PFSK-1 (cell line): ENCODE results near the gene RGS6.

Experiments
- FOXP2 ChIP-seq: optimal IDR thresholded peaks from 2 replicates; pipeline ENCODE3; 2011; ENCODE audit warnings: borderline replicate concordance, control low read depth, inconsistent platforms; ENCODE audit not compliant: insufficient read depth; ENCODE audit errors: extremely low read length, extremely low read depth
- POLR2AphosphoS5 ChIP-seq: IDR thresholded peaks from 2 replicates; pipeline ENCODE4 v1.6.1; 2012; ENCODE audit warnings: low read depth, mild to moderate bottlenecking, control low read depth, low read length, moderate library complexity
- SIN3A ChIP-seq: IDR thresholded peaks from 2 replicates; pipeline ENCODE4 v1.6.1; 2012; ENCODE audit warnings: mild to moderate bottlenecking, low read length, moderate library complexity, borderline replicate concordance; ENCODE audit not compliant: insufficient read depth
- TAF1 ChIP-seq: IDR thresholded peaks from 2 replicates; pipeline ENCODE4 v1.6.1; 2012; ENCODE audit warnings: low read length, control low read depth, borderline replicate concordance; ENCODE audit not compliant: insufficient read depth
- TF ChIP-seq, protein P1 (sequence below), 2 experiments: IDR thresholded peaks; 2 replicates each; pipeline versions ENCODE4 v1.6.1 to v1.8.0; 2011 to 2012; ENCODE audit warnings: low read depth in 2 of 2, low read length in 2 of 2, control low read depth in 1 of 2, inconsistent platforms in 1 of 2, mild to moderate bottlenecking in 1 of 2, moderate library complexity in 1 of 2; ENCODE audit not compliant: insufficient read depth in 1 of 2

The RGS6 gene

GRCh38 chr14:72377016-72377415, 444.8 kb downstream of the RGS6 start:
- TF ChIP-seq, protein P1, sequence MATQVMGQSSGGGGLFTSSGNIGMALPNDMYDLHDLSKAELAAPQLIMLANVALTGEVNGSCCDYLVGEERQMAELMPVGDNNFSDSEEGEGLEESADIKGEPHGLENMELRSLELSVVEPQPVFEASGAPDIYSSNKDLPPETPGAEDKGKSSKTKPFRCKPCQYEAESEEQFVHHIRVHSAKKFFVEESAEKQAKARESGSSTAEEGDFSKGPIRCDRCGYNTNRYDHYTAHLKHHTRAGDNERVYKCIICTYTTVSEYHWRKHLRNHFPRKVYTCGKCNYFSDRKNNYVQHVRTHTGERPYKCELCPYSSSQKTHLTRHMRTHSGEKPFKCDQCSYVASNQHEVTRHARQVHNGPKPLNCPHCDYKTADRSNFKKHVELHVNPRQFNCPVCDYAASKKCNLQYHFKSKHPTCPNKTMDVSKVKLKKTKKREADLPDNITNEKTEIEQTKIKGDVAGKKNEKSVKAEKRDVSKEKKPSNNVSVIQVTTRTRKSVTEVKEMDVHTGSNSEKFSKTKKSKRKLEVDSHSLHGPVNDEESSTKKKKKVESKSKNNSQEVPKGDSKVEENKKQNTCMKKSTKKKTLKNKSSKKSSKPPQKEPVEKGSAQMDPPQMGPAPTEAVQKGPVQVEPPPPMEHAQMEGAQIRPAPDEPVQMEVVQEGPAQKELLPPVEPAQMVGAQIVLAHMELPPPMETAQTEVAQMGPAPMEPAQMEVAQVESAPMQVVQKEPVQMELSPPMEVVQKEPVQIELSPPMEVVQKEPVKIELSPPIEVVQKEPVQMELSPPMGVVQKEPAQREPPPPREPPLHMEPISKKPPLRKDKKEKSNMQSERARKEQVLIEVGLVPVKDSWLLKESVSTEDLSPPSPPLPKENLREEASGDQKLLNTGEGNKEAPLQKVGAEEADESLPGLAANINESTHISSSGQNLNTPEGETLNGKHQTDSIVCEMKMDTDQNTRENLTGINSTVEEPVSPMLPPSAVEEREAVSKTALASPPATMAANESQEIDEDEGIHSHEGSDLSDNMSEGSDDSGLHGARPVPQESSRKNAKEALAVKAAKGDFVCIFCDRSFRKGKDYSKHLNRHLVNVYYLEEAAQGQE (IDR thresholded peaks at IDR 0.05; ENCODE audit: insufficient read depth in 1 of 2, low read depth in 2 of 2, low read length in 2 of 2), result no peak
- TF ChIP-seq TAF1 (no peak), FOXP2 (no peak), POLR2AphosphoS5 (no peak), SIN3A (no peak)

- TF ChIP-seq POLR2AphosphoS5, result no peak
- TF ChIP-seq, protein P1 (IDR thresholded peaks at IDR 0.05; ENCODE audit: insufficient read depth in 1 of 2, low read depth in 2 of 2, low read length in 2 of 2), result no peak
- TF ChIP-seq FOXP2, result no peak
- TF ChIP-seq TAF1, result no peak
- TF ChIP-seq SIN3A, result no peak
Measured at GRCh38 chr14:72380456-72380855, 448.2 kb downstream of the RGS6 start.

GRCh38 chr14:72383865-72384264, 451.6 kb downstream of the RGS6 start:
- no peak for TF ChIP-seq FOXP2
- no peak for TF ChIP-seq SIN3A
- TF ChIP-seq POLR2AphosphoS5, result no peak
- TF ChIP-seq, protein P1 (IDR thresholded peaks at IDR 0.05; ENCODE audit: insufficient read depth in 1 of 2, low read depth in 2 of 2, low read length in 2 of 2), result no peak
- no peak for TF ChIP-seq TAF1

DNA sequence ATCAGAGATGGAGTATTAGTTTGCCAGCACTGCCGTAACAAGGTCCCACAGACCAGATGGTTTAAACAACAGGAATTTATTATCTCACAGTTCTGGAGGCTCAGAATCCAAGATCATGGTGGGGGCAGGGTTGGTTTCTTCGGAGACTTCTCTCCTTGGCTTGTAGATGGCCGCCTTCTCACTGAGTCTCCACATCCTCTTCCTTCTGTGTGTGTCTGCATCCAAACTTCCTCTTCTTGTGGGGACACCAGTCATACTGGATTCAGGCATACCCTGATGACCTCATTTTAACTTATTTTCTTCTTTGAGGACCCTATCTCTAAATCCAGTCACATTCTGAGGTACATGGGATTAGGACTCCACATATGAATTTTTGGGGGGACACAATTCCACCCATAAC, 455.5 kb downstream of the RGS6 start:
- TF ChIP-seq SIN3A, result no peak
- no peak for TF ChIP-seq TAF1
- TF ChIP-seq, protein P1 (IDR thresholded peaks at IDR 0.05; ENCODE audit: insufficient read depth in 1 of 2, low read depth in 2 of 2, low read length in 2 of 2), result no peak
- TF ChIP-seq POLR2AphosphoS5, result no peak
- TF ChIP-seq FOXP2, result no peak

- no peak for TF ChIP-seq TAF1
- TF ChIP-seq POLR2AphosphoS5, result no peak
- no peak for TF ChIP-seq FOXP2
- no peak for TF ChIP-seq SIN3A
- TF ChIP-seq, protein P1 (IDR thresholded peaks at IDR 0.05; ENCODE audit: insufficient read depth in 1 of 2, low read depth in 2 of 2, low read length in 2 of 2), result no peak
Measured at GRCh38 chr14:72389200-72389599, 457.0 kb downstream of the RGS6 start.
